Mononuclear cell (primary cell): ENCODE data around the gene GBA3. TPM values are rescaled to one million over a fixed set of nuclear protein-coding genes. Genes with fewer than 3 reads are reported as not detected.

Experiments
- H3K27me3 ChIP-seq: 2 replicates; pipeline ENCODE4 v1.6.0; 2011; ENCODE audit warnings: low read length, control low read depth; ENCODE audit not compliant: insufficient read depth
- H3K4me1 ChIP-seq: 2 replicates; pipeline ENCODE4 v1.5.1; 2011; ENCODE audit warnings: mild to moderate bottlenecking, low read length, control low read depth; ENCODE audit not compliant: insufficient read depth
- H3K4me3 ChIP-seq: 2 replicates; pipeline ENCODE4 v1.5.1; 2011; ENCODE audit warnings: mild to moderate bottlenecking, low read length, moderate library complexity
- H3K9me3 ChIP-seq: 2 replicates; pipeline ENCODE4 v1.5.1; 2011; ENCODE audit warnings: low read depth, mild to moderate bottlenecking, control low read depth, low read length
- total RNA-seq: library from RNA; depleted of rRNA; stranded (reverse); fragments of >200 nt; gene quantifications from one replicate; pipeline ENCODE4 v1.2.3, GENCODE V29; 2012

Gene GBA3
- total RNA-seq, 1 donor = 0.10 TPM

DNA sequence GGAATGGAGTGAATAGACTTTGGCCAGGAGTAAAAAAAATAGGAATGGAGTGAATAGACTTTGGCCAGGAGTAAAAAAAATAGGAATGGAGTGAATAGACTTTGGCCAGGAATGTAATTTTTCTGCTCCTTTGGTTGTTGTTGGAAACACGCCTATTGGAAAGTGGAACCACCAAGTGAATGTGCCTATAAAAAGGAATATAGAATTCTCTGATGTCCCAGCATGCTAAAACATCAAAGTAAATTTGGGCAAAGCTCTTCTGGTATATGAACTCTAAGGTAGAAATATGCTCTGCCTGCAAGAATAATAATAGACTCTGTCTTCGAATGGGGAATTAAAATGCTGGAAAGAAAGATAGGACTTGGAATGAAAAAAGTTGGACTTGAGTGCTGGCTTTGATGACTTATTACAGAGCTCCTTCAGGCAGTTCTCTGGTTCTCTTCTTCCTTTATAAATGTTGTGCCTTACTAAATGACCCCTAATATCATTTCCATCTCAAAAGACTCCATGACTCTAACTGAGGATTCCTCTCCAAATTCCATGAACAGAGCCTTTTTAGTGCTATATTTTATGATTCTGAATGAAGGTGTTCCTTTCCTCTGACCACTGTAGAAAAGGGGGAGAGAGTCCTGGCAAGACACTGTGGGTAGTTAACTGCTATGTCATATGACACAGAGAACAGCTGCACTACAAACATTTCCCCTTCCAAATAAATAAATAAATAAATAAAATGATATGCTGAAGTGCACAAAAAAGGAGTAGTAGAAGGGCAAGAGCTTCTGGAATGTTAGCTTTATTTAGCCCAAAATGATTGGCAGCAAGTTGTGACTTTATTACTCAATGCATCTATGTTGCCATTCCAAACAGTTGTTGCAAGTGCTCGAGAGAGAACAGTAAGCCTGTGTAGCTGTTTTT is 13.5 kb upstream of the GBA3 start:
- Histone ChIP-seq H3K4me3 (no peak overlapping the region), H3K9me3 (no peaks in the 10 kb centered on the region), H3K27me3 (no peaks in the 10 kb centered on the region), H3K4me1 (no peaks in the 10 kb centered on the region)

DNA sequence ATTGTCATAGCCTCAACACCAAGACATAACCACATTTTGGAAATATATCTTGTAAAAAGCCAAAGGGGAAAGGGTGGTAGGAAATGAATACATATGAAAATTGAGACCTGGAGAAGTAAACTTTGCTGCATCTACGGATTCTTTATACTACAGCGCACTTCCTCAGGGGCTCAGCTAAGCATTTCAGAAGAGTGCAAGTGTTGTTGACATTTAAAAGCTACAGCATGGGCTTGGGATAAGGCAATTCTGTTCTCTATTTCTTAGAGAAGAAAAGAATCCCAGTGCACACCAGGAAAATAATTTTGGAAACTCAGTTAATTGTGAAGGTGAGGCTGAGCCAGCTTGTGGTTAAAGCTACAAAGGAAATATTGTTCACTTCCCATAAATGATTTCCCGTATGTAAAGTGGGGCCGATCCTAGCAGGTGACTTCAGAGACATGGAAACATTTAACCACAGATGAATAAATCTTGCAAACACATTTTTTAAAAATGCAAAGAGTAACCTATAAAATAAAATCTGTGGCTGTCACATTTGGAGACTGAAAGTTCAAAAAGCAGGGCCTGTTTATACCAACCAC is 12.6 kb upstream of the GBA3 start:
- Histone ChIP-seq H3K27me3 (no peaks in the 10 kb centered on the region), H3K4me1 (no peaks in the 10 kb centered on the region), H3K4me3 (no peak overlapping the region), H3K9me3 (no peaks in the 10 kb centered on the region)

DNA sequence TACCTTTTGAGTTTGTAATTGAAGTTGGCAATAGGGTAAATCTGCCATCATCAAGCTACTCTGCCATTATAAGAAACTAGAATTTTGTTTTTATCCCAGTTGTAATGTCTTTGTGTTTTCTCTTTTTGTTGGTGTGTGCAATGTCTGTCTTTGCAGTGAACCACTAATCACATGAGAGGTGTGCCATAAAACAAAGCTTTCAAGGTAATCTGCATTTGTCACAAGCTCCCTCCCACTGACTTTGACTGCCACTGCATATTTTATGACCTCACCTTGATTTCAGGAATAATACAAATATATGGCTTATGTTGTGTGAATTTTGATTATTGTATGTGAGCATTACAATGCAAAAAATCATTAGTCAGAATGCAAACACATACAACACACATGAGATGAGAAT is 9.0 kb upstream of the GBA3 start:
- no peaks in the 10 kb centered on the region for H3K4me1 ChIP-seq
- no peak overlapping the region for H3K4me3 ChIP-seq
- H3K27me3 ChIP-seq = no peaks in the 10 kb centered on the region
- no peaks in the 10 kb centered on the region for H3K9me3 ChIP-seq

DNA sequence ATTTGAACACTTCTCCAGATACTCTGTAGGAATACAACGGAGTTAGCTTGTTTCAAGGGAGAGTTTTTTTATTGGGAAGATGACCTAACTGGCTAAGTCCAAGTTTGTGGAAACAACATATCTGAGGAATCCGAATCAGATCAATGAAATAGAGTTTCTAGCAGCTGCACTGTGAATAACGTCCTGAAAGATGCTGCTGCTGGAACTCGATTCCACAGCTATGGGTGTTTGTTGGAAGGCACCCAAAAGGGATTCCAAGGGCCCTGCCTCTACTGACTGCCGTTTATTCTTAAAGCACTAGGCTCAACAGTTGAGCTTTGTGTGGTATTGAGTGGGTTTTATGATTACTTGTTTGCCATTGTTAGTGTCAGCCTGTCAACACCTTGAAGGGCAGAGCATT is 6.6 kb upstream of the GBA3 start:
- no peaks in the 10 kb centered on the region for H3K27me3 ChIP-seq
- H3K9me3 ChIP-seq = no peaks in the 10 kb centered on the region
- H3K4me1 ChIP-seq = no peaks in the 10 kb centered on the region
- H3K4me3 ChIP-seq = no peak overlapping the region

DNA sequence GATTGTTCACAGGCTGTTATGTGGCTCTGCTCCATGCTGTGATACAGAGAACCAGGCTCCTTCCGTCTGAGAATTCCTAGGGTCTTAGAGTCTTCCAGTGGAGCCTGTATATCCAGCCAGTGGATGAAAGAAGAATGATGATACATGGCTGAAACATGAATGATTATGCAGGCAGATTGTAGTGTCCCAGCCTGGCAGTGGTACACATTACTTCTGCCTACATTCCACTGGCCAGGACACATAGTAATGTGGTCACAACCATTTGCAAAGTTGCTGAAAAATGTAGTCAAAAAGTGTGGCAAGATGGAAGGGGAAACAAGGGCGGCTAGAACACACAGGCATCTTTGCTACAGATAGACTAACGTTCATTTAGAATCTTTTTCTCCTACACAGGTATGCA is 4.5 kb upstream of the GBA3 start:
- Histone ChIP-seq H3K9me3 (no peaks in the 10 kb centered on the region), H3K4me1 (no peaks in the 10 kb centered on the region), H3K27me3 (no peaks in the 10 kb centered on the region), H3K4me3 (no peak overlapping the region)

DNA sequence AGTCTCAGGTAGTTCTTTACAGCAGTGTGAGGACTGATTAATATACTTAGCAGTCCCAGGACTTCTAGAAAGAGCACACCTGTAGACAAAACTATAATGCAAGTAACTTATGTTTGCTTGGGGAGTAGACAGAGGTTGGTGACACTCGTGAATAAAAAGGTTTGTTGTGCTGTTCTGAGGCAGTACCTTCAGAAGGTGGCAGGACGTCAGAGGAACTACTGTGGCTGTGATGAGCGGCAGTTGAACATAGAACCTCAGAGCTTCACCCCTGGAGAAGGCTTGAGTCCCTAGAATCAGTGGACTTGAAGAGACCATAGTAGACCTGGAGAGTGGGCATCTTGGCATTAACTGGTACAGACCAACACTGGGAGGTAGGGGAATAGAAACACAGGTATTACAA is 3.3 kb upstream of the GBA3 start:
- Histone ChIP-seq H3K9me3 (no peaks in the 10 kb centered on the region), H3K4me1 (no peaks in the 10 kb centered on the region), H3K27me3 (no peaks in the 10 kb centered on the region), H3K4me3 (no peak overlapping the region)

DNA sequence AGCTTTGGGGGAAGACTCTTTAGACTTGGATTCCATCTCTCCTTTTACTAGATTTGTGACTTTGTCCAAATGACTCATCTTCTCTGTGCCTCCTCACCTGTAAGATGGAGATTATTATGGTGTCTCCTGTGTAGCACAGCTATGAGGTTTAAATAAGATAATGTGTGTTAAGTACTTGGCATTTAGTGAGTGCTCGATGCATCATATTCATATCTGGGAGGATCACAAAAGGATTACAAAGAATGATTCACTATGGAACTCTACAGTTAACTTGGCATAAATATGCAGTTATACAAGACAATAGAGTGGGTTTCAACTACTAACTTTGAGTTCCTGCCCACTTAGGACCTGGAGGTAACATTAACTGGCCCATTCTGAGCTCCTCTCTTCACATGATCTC is 2.3 kb downstream of the GBA3 start:
- H3K4me1 ChIP-seq = no peaks in the 10 kb centered on the region
- H3K27me3 ChIP-seq = no peaks in the 10 kb centered on the region
- H3K9me3 ChIP-seq = no peaks in the 10 kb centered on the region
- no peak overlapping the region for H3K4me3 ChIP-seq

DNA sequence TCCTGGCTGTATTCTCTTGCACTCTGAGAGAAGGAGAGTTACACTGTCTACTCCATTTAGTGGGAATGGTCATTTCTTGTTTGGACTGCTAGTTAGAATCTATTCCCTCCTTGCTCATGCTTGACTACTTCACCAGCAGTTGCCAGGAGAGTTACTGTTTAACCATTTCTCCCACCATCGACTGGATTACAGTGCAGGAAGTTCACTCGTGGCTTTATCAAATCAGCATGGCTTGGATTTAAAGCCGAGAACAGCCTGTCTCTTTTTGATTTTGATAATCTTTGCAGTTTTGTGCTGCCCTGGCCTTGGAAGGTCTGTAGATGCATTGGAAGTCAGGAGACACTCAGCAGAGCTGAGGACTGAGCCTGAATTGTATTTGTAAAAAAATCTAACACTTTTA is 3.2 kb downstream of the GBA3 start:
- no peaks in the 10 kb centered on the region for H3K4me1 ChIP-seq

DNA sequence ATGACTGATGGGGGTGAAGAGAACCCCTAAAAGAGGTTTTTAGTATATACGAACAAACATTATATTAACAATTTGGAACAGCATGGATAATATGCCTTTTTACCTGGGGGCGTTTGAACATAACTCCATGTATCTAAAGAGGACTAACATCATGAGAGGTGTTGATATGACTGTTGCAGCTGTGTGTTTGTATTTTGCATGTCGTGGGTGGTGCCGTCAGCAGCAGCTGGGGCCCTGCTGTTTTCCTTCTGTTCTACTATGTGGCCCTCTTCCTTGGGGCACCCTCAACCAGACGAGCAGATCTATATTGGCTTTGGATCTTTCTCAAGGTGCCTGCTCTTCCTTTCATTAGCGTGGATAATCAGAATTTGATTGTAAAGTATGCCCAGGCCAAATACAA is 11.2 kb downstream of the GBA3 start:
- no peak overlapping the region for H3K4me3 ChIP-seq
- no peaks in the 10 kb centered on the region for H3K4me1 ChIP-seq
- H3K27me3 ChIP-seq = no peaks in the 10 kb centered on the region
- no peaks in the 10 kb centered on the region for H3K9me3 ChIP-seq

More for the DNA sequence above, 3.2 kb downstream of the GBA3 start:
- no peak overlapping the region for H3K4me3 ChIP-seq
- H3K9me3 ChIP-seq = no peaks in the 10 kb centered on the region
- no peaks in the 10 kb centered on the region for H3K27me3 ChIP-seq

DNA sequence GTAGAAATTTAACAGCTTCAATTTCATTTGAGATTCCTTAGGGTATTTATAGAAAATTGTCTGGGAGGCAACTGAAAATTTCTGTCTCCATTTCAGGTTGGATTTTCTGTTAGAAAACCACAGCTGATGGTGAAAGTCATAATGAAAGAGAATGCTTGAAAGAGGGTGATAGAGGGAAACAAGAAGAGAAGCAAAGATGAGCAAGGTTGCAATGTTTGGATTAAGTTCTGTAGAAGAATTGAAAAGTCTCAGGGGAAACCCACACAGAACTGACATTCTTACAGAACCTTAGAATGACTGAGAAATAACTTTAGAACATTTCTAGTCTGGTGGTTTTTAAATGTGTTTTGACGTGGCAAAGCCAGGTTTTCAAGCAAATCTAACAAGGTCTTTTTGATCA is 14.7 kb downstream of the GBA3 start:
- Histone ChIP-seq H3K27me3 (no peaks in the 10 kb centered on the region), H3K4me3 (no peak overlapping the region), H3K4me1 (no peaks in the 10 kb centered on the region), H3K9me3 (no peaks in the 10 kb centered on the region)

DNA sequence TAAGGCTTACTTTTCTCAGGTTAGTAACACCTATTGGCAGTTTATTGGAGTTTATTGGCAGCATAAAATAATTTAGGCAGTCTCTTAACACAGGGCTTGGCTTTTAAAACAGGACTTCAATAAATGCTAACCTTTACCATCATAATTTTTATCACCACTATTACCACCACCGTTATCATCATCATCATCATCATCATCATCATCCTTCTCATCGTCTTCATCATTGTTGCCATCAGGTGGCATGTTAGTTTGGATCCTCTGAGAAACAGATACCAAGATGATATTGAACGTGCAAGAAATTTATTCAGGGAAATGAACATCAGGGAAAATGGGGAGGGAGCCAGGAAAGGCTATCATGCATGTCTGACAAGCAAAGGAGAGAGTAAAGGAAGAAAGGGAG is 16.2 kb downstream of the GBA3 start:
- H3K4me1 ChIP-seq = no peaks in the 10 kb centered on the region

DNA sequence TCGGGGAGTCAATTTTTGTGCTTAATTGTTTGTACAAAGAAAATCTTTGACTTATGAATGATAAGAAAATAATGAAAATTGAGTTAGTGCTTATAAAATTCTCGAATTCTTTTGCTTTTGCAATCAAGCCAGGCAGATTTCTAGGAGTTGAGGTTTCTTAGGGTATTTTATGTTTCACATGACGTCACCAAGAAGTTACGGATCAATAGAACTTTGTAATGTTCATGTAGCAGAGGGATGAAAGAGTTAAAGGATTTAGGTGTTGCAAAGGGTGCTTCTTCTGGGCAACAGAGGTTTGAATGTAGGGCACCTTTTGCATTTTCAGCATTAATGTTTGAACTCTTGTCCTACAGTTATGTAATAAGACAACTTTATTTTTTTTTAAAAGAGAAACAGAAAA is 19.4 kb downstream of the GBA3 start:
- Histone ChIP-seq H3K4me1 (no peaks in the 10 kb centered on the region), H3K9me3 (no peaks in the 10 kb centered on the region), H3K4me3 (no peak overlapping the region)

More for the DNA sequence above, 16.2 kb downstream of the GBA3 start:
- Histone ChIP-seq H3K9me3 (no peaks in the 10 kb centered on the region), H3K4me3 (no peak overlapping the region), H3K27me3 (no peaks in the 10 kb centered on the region)

DNA sequence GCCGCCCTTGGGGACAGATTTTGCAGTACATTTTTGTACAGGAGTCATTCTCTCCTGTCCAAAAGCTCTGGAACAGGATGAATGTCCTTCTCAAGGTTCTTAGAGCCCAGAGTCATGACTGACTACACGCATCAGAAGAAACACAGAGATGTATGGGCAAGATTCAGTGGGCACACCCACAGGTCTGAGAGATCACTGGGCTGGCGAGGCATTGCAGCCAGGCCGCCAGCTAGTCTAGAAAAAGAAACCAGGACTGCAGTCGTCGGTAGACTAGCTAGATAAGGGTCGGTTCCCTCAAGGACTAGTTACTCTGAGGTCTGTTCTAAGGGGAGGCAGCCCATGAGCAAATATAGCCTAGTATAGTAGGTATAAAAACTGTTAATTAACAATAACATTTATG is 19.8 kb downstream of the GBA3 start:
- no peaks in the 10 kb centered on the region for H3K9me3 ChIP-seq
- no peaks in the 10 kb centered on the region for H3K27me3 ChIP-seq
- H3K4me1 ChIP-seq = no peaks in the 10 kb centered on the region
- no peak overlapping the region for H3K4me3 ChIP-seq

More for the DNA sequence above, 19.4 kb downstream of the GBA3 start:
- no peaks in the 10 kb centered on the region for H3K27me3 ChIP-seq

DNA sequence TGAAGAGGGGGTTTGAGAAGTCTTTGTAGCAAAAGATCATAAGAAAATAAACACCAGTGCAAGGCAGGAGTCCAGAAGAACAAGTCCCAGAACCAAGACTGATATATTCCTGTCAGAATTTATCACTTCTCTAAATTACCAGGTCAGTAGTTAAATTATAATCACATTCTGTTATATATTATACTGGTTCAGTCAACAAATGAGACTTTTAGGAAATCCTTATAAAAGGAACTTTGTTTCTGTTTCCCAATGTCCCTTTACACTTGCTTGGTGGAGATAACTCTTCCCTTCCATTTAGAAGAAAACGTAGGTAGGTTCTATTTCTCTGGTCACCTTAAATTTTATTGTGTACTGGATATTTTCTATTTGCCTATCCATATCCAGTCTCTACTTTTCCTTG is 21.1 kb downstream of the GBA3 start:
- H3K9me3 ChIP-seq = no peaks in the 10 kb centered on the region
- no peak overlapping the region for H3K4me3 ChIP-seq
- no peaks in the 10 kb centered on the region for H3K27me3 ChIP-seq
- H3K4me1 ChIP-seq = no peaks in the 10 kb centered on the region

DNA sequence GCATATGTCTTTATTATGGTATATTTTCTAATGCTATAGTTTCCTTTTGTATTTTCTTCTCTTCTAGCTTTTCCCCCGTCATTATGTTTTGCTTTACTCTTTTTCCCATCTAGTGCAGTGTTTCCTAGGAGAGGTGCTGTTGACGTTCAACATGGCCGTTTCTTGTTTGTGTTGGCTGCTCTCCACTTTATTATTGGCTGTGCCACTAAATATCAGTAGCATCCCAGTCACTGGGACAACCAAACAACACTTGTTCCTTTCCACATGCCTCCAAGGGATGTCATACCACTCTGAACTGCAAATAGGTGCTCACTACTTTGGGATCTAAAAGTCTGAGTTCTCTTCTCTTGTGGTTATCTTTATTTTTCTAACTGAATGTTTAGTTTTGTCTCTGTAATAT is 26.5 kb downstream of the GBA3 start:
- no peak overlapping the region for H3K4me3 ChIP-seq
- no peaks in the 10 kb centered on the region for H3K27me3 ChIP-seq
- no peaks in the 10 kb centered on the region for H3K9me3 ChIP-seq
- no peaks in the 10 kb centered on the region for H3K4me1 ChIP-seq

DNA sequence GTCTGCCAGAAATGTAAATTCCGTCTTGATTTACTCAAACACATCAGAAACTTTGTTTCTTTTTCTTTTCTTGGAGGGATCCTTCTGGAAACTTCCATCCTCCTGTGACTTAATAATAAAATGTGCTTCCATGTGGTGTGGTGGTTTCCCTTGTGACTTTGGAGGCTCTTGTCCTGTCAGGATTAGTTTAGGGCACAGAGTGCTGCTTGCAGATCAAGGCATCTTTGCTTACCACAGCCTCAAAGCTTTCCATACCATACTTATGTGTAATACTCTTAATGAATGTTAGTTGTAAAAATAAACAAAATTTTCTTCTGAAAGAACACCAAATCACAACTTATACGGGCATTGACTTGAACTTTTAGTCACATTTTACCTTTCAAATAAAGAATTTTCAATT is 27.4 kb downstream of the GBA3 start:
- Histone ChIP-seq H3K4me3 (no peak overlapping the region), H3K9me3 (no peaks in the 10 kb centered on the region), H3K4me1 (no peaks in the 10 kb centered on the region), H3K27me3 (no peaks in the 10 kb centered on the region)
